GM12865 (cell line): Measurements from ENCODE around the gene SDCBP2.

Experiments used
- DNase-seq: peaks from one replicate; pipeline ENCODE4 v3.0.0; 2010; ENCODE audit warnings: low read depth
- H3K4me3 ChIP-seq: 2 replicates; pipeline ENCODE4 v1.5.1; 2011; ENCODE audit warnings: mild to moderate bottlenecking, low read depth, low read length, control low read depth
- TF ChIP-seq, protein P1 (sequence below): IDR thresholded peaks from 2 replicates; pipeline ENCODE4 v1.5.1; 2011; ENCODE audit warnings: low read length, control low read depth, low read depth, inconsistent platforms; ENCODE audit not compliant: insufficient read depth; ENCODE audit errors: missing control alignments

Gene SDCBP2

DNA sequence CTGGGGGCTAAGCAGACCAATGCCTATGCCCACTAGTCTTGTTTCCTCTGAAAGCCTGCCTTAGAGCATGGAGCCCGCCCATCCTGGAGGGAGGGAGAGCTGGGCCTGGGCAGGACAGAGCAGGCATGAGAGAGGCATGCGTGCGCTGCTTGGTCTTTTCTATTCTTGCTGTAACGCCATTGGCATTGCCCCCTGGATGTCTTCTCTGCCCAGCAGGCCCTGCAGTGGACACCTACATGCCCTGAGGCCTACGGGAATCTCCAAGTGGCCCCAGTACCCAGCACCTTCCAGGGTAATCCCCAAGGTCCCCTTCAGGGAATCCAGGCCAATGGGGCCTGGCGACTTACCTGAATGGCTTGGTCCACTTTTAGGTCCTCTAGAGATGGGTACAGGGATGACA is 8.9 kb downstream of the SDCBP2 start:
- TF ChIP-seq, protein P1, sequence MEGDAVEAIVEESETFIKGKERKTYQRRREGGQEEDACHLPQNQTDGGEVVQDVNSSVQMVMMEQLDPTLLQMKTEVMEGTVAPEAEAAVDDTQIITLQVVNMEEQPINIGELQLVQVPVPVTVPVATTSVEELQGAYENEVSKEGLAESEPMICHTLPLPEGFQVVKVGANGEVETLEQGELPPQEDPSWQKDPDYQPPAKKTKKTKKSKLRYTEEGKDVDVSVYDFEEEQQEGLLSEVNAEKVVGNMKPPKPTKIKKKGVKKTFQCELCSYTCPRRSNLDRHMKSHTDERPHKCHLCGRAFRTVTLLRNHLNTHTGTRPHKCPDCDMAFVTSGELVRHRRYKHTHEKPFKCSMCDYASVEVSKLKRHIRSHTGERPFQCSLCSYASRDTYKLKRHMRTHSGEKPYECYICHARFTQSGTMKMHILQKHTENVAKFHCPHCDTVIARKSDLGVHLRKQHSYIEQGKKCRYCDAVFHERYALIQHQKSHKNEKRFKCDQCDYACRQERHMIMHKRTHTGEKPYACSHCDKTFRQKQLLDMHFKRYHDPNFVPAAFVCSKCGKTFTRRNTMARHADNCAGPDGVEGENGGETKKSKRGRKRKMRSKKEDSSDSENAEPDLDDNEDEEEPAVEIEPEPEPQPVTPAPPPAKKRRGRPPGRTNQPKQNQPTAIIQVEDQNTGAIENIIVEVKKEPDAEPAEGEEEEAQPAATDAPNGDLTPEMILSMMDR: no peak
- no peak for DNase-seq
- no peak overlapping the region for H3K4me3 ChIP-seq

DNA sequence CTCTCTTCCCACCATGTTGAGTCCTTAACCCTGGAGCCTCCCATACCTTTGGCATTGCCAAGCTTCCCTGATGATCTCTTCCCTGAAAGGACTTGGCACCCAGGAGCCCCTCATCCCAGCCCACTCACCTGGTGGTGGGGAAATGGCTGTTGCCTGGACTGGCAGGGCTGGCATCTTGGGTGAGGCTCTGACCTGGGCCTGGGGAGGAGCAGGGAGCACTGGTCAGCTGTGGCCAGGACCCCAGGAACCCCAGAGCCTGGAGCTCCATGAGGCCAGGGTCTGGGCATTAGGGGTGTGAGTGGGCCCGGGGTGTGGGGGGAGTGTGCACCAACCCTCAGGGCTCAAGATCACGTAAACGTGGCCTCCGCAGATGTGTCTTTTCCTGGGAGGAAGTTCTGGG is 9.5 kb downstream of the SDCBP2 start:
- no peak overlapping the region for H3K4me3 ChIP-seq
- TF ChIP-seq, protein P1: no peak
- DNase-seq: no peak

DNA sequence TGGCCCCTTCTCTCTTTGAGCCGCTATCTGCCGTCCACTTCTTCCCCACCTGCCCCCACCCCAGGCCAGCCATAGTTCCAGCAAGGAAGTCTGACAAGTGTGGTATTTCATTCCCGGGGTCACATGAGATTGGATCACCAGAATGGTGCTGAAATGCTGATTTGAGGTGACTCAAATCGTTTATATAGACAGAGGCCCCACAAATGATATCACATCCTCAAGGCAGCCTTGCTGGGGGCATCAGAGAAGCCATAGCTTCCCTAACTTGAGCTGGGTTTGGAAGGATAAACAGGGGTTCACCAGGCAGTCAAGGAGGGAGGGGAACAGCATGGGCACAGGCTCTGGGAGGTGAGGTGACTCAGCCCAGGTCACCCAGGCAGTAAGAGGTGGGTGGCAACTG is 9.9 kb downstream of the SDCBP2 start:
- no peak for DNase-seq
- no peak overlapping the region for H3K4me3 ChIP-seq
- TF ChIP-seq, protein P1: no peak

DNA sequence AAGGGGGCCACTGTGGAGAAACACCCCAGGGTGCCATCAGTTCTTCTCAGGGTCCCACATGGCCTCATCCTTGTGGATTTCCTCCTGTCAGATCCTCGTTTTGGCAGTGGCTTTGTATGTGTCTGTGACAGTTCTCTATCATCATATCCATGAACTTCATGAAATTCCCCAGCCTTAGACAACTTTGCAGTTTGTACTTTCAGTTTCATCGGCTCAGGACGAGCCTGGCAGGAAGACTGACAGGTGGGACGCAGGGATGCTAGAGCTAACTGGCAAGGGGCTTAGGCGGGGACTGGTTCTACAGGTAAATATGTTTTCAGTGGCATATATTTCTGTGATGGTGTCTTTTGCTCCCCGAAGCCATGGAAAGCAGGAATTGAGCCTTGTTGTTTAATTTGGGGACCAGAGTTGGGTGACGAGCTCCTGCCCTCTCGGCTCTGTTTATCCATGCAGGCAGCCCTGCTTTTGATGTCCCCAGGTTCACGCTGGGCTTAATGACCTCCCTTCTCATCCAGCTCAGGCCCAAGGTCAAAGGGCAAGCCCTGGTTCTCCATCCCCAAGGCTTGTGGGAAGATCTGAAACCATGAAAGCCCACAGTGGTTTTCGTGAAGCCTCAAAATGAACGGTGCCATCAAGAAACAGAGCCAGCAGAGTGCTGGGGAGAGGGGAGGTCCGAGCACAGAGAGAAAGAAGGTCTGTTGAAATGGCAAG is 11.2 kb downstream of the SDCBP2 start:
- no peak overlapping the region for H3K4me3 ChIP-seq
- no peak for DNase-seq
- TF ChIP-seq, protein P1: no peak

DNA sequence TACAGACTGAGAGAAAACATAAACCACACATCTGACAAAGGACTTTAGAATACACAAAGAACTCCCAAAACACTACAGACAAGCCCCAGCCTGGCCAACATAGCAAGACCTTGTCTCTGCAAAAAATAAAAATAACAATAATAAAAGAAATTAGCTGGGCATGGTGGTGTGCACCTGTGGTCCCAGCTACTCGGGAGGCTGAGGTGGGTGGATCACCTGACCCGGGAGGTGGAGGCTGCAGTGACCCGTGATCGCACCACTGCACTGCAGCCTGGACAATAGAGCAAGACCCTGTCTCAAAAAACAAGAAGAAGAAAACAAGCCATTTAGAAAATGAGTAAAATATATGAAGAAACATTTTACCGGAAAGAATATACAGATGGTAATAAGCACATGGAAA is 13.1 kb downstream of the SDCBP2 start:
- TF ChIP-seq, protein P1: no peak
- DNase-seq: no peak
- no peak overlapping the region for H3K4me3 ChIP-seq

DNA sequence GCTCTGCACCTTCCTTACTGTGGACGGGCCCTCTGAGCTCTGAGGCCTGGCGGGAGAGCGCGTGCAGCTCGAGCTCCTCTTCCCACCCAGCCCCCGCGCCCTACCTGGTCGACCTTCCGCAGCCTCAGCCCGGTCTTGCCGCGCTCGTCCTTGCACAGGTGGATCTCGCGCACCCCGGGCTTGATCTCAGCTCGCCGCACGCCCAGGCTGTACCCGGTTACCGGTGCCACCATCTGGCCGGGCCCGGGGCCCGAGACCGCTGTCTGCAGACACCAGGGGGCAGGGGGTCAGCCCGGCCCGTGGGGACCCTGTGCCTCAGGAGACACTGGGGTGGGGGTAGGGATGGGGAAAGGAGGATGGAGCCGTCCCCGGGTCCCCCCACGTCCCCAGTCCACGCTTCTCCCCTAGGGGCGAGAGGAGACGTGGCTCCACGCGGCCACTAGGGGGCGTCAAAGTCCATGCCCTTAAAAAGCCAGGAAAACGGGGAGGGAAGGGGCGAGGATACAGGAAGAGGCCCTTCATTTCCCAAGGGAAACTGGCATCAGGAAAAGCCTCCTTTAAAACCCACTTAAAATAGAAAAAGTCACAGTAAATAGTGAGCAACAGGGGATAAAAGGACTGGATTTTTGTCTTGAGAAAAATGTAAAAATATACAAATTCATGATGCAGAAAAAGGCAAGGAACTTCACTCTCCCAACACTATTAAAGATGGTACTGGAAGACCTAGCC is 15.5 kb downstream of the SDCBP2 start:
- TF ChIP-seq, protein P1: peak; percentile 88
- no peak overlapping the region for H3K4me3 ChIP-seq
- peak; percentile 65 for DNase-seq
